Testis (tissue), 2 donors: ENCODE measurements around the gene HIF1A.

Experiments used
- CTCF ChIP-seq, 3 experiments: fragments of 450-650 bp in 2 of 3; fragments of 200-600 bp in 1 of 3; sonication (generic) in 1 of 3; IDR thresholded peaks; one replicate each; pipeline ENCODE4 v1.5.1; 2016 to 2019; ENCODE audit warnings: antibody characterized with exemption in 3 of 3, mild to moderate bottlenecking in 2 of 3, moderate library complexity in 1 of 3
- POLR2A ChIP-seq: fragments of 450-650 bp; IDR thresholded peaks from one replicate; pipeline ENCODE4 v1.6.1; 2017; ENCODE audit warnings: antibody characterized with exemption, mild to moderate bottlenecking, moderate library complexity

- TF ChIP-seq CTCF (IDR thresholded peaks at IDR 0.05) (no peak), POLR2A (no peak)
Observed at GRCh38 chr14:61759878-61760277, 64.6 kb downstream of the HIF1A start.
